ENCODE data around the gene PLEKHG1.

DNA sequence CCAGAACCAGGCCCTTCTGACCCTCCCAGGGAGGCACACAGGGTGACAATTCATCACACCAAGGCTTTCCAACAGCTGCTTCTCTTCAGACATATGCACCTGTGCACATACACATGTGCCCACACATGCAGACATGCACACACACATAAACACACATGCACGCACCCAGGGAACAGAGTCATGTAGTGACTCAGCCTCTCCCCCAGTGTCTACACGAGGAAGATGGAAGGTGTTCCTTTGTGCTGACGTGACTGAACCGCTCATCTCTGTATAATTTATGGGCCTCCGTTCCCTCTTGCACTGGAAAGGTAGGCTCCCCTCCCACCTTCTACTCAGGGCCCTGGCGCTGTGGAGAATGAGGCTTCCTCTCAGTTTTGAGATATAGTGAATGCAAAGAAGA lies 23.8 kb upstream of the PLEKHG1 start:
- no peak for TF ChIP-seq REST (IDR thresholded peaks at IDR 0.05; ENCODE audit: unreplicated experiment)
- TF ChIP-seq CREB1 (CRISPR knock-in tag; IDR thresholded peaks at IDR 0.05; ENCODE audit: low read depth): no peak
- TF ChIP-seq CTCF (conservative IDR thresholded peaks at IDR 0.05; ENCODE audit: low read depth in 2 of 2): no peak
- TF ChIP-seq EZH2phosphoT487 (IDR thresholded peaks at IDR 0.05; ENCODE audit: unreplicated experiment): no peak
- no peak for TF ChIP-seq POLR2AphosphoS5 (IDR thresholded peaks at IDR 0.05; ENCODE audit: low read depth)
- no peak for TF ChIP-seq EZH2 (IDR thresholded peaks at IDR 0.05; ENCODE audit: low read depth, unreplicated experiment)
- TF ChIP-seq JUNB (IDR thresholded peaks at IDR 0.05; ENCODE audit: unreplicated experiment): no peak
- no peak for TF ChIP-seq NANOG (IDR thresholded peaks at IDR 0.05; ENCODE audit: borderline replicate concordance)
- no peak for TF ChIP-seq STAT1 (IDR thresholded peaks at IDR 0.05; ENCODE audit: unreplicated experiment)
